Activated CD8-positive, alpha-beta memory T cell treated with anti-CD3 and anti-CD28 coated beads, Interleukin-2, amount 10 ng/mL, durations not matched to agents 7 days and 5 days (primary cell): Measurements from ENCODE around the gene FGD5. TPM values are rescaled to one million over a fixed set of nuclear protein-coding genes. Genes with fewer than 3 reads are reported as not detected.

Source experiments
- ATAC-seq: fragments of 150-1000 bp; cut with Tn5 transposase; one replicate; pipeline ENCODE4 v1.10.0; 2021; ENCODE audit warnings: moderate library complexity
- CTCF ChIA-PET: fragments of 350-600 bp; sonication (Branson Sonifier 250); formaldehyde crosslinking; loops from one replicate; lab custom pipeline; 2021; ENCODE audit warnings: antibody characterized with exemption; lab: Charles Lee
- DNase-seq: peaks from one replicate; pipeline ENCODE4 v3.0.0-alpha.2; 2020
- H3K27ac Mint-ChIP-seq: one replicate; pipeline ENCODE4 v1.8.0; 2021; ENCODE audit warnings: mild to moderate bottlenecking, mixed read lengths
- H3K27me3 Mint-ChIP-seq: one replicate; pipeline ENCODE4 v1.8.0; 2021; ENCODE audit warnings: mixed read lengths
- H3K36me3 Mint-ChIP-seq: one replicate; pipeline ENCODE4 v1.8.0; 2021; ENCODE audit warnings: mild to moderate bottlenecking, mixed read lengths
- H3K4me1 Mint-ChIP-seq: one replicate; pipeline ENCODE4 v1.8.0; 2021; ENCODE audit warnings: mixed read lengths
- H3K4me3 Mint-ChIP-seq: one replicate; pipeline ENCODE4 v1.8.0; 2021; ENCODE audit warnings: mild to moderate bottlenecking, moderate library complexity, mixed read lengths
- H3K9me3 Mint-ChIP-seq: one replicate; pipeline ENCODE4 v1.8.0; 2022; ENCODE audit warnings: low read depth, mixed read lengths
- total RNA-seq, 2 experiments: library from RNA; stranded (reverse); gene quantifications; one replicate each; pipeline ENCODE4 v1.2.3, GENCODE V29; 2021

The FGD5 gene
- total RNA-seq, 2 experiments from 2014 or later, result not detected

GRCh38 chr3:14913926-14914778, 95.4 kb downstream of the FGD5 start:
- Mint-ChIP-seq H3K27me3 (peaks cover 15% of the 10 kb centered on the region), H3K27ac (no peak overlapping the region), H3K36me3 (no peaks in the 10 kb centered on the region), H3K4me1 (no peaks in the 10 kb centered on the region), H3K4me3 (no peak overlapping the region), H3K9me3 (no peaks in the 10 kb centered on the region)
- no peak for ATAC-seq
- no peak for DNase-seq
- CTCF ChIA-PET, result no interaction called here

DNA sequence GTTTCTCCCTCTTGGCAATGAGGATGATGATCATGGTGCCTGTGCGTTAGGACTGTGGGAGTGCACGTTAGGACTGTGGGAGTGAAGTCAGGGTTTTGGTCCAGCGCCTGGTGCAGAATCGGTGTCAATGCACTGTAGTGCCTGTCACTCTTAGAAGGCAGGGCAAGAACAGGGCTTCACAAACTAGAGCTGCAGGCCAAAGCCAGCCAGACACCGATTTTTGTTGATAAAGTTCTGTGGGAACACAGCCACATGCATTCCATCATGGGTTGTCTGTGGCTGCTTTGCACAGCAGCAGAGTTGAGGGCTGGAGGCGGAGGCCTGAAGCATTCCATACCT, 96.0 kb downstream of the FGD5 start:
- ATAC-seq (no peak), DNase-seq (no peak)
- CTCF ChIA-PET, result no interaction called here
- Mint-ChIP-seq H3K4me3 (no peak overlapping the region), H3K36me3 (no peaks in the 10 kb centered on the region), H3K27me3 (peaks cover 13% of the 10 kb centered on the region), H3K9me3 (no peaks in the 10 kb centered on the region), H3K27ac (no peak overlapping the region), H3K4me1 (no peaks in the 10 kb centered on the region)

DNA sequence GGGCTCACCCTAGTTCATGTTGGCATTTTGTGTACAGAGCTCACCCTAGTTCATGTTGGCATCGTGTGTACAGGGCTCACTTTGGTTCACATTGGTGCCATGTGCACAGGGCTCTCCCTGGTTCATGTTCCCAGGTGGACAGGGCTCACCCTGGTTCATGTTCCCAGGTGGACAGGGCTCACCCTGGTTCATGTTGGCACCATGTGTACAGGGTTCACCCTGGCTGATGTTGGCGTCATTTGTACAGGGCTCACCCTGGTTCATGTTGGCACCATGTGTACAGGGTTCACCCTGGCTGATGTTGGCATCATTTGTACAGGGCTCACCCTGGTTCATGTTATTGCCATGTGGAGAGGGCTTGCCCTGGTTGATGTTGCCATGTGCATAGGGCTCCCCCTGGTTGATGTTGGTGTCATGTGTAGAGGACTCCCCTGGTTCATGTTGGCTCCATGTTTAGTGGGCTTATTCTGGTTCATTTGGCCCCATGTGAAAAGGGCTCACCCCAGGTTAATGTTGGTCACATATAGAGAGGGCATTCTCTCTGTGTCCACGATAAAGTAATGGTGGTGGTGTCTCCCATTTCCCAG, 97.0 kb downstream of the FGD5 start:
- no peak overlapping the region for H3K27ac Mint-ChIP-seq
- no peaks in the 10 kb centered on the region for H3K36me3 Mint-ChIP-seq
- H3K4me1 Mint-ChIP-seq, result no peaks in the 10 kb centered on the region
- DNase-seq, result peak; percentile 53
- CTCF ChIA-PET, result no interaction called here
- H3K27me3 Mint-ChIP-seq, result peaks cover 6% of the 10 kb centered on the region
- no peak overlapping the region for H3K4me3 Mint-ChIP-seq
- peak; percentile 51 for ATAC-seq
- H3K9me3 Mint-ChIP-seq, result no peaks in the 10 kb centered on the region

DNA sequence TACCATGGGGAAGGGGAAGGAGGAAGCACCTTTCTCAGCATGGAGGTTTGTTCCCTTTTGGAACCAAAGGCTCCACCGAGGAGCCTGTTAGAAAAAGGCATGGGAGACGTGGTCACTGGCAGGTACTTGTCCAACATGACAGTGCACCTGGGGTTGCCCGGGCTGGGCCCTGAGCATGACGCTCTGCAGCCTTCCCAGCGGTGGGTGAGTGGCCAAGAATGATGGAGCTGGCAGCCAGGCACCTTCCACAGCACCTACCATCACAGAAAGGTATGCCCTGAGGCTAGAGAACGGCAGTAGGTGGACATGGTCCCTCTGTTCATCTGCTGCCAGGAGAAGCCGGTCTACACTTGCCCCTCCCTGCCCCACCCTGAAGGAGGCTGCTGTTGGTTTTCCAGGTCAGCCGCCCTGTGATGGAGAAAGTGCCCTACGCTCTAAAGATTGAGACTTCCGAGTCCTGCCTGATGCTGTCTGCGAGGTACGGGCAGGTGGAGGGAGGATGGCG, 99.6 kb downstream of the FGD5 start:
- peak; percentile 32 for DNase-seq
- Mint-ChIP-seq H3K9me3 (no peaks in the 10 kb centered on the region), H3K27me3 (peaks cover 4% of the 10 kb centered on the region), H3K36me3 (no peaks in the 10 kb centered on the region), H3K4me3 (no peak overlapping the region), H3K4me1 (no peaks in the 10 kb centered on the region), H3K27ac (no peak overlapping the region)
- no peak for ATAC-seq
- CTCF ChIA-PET, result interaction anchor here (3.8 kb wide), 1 partner anchor 127 kb away, joined by 37 read pairs; no protein-coding TSS in a partner anchor

- H3K27me3 Mint-ChIP-seq, result peaks cover 7% of the 10 kb centered on the region
- DNase-seq (no peak), ATAC-seq (no peak)
- CTCF ChIA-PET, result interaction anchor here (0.8 to 3.8 kb wide), 32 partner anchors 8 to 1024 kb away, joined by 3 to 37 read pairs (median 4); no protein-coding TSS in a partner anchor
- H3K4me3 Mint-ChIP-seq, result no peak overlapping the region
- no peaks in the 10 kb centered on the region for H3K4me1 Mint-ChIP-seq
- H3K9me3 Mint-ChIP-seq, result no peaks in the 10 kb centered on the region
- H3K27ac Mint-ChIP-seq, result no peak overlapping the region
- H3K36me3 Mint-ChIP-seq, result no peaks in the 10 kb centered on the region
These were observed 101.8 kb downstream of the FGD5 start for GRCh38 chr3:14920536-14920935.

DNA sequence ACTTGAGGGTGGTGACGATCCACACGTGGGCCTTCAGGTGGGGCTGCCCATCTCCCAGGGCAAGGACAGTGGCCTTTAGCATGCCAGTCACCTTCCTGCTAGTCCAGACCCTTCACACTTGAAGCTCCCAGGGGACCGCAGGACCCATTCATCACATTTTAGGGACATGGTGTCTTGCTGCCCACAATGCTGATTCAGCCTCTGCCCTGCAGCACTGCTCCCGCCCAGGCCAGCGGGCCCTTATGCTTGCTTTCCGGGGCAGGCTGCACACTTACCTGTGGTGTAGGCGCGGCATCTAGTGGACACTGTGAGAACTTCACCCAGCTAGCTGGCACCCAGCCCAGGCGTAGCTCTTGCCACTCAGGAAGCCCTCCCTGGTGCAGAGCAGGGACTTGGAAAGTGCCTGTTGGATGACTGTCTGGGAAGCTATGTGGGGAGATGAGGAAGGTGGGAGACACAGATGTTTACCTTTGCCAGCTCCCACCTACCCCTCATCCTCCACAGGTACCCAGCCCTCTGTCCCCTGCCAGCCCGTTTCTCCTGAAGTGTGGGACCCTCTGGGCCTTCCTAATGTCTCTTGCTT, 102.4 kb downstream of the FGD5 start:
- H3K4me1 Mint-ChIP-seq, result no peaks in the 10 kb centered on the region
- DNase-seq, result peak; percentile 85
- no peaks in the 10 kb centered on the region for H3K36me3 Mint-ChIP-seq
- ATAC-seq, result peak; percentile 92
- peaks cover 7% of the 10 kb centered on the region for H3K27me3 Mint-ChIP-seq
- no peaks in the 10 kb centered on the region for H3K9me3 Mint-ChIP-seq
- CTCF ChIA-PET, result interaction anchor here (0.6 to 3.8 kb wide), 44 partner anchors 9 to 1025 kb away, joined by 3 to 37 read pairs (median 4); partner anchors contain the start of genes C3orf20, CCDC174 and MRPS25
- no peak overlapping the region for H3K27ac Mint-ChIP-seq
- no peak overlapping the region for H3K4me3 Mint-ChIP-seq

GRCh38 chr3:14921811-14922705, 103.3 kb downstream of the FGD5 start:
- peaks cover 7% of the 10 kb centered on the region for H3K27me3 Mint-ChIP-seq
- no peaks in the 10 kb centered on the region for H3K36me3 Mint-ChIP-seq
- ATAC-seq (no peak), DNase-seq (no peak)
- no peaks in the 10 kb centered on the region for H3K4me1 Mint-ChIP-seq
- no peaks in the 10 kb centered on the region for H3K9me3 Mint-ChIP-seq
- CTCF ChIA-PET, result interaction anchor here (0.5 to 3.8 kb wide), 38 partner anchors 8 to 1066 kb away, joined by 3 to 37 read pairs (median 4); partner anchors contain the start of genes C3orf20, CCDC174 and MRPS25
- no peak overlapping the region for H3K4me3 Mint-ChIP-seq
- no peak overlapping the region for H3K27ac Mint-ChIP-seq

GRCh38 chr3:14922863-14923262, 104.1 kb downstream of the FGD5 start:
- Mint-ChIP-seq H3K4me1 (no peaks in the 10 kb centered on the region), H3K27ac (no peak overlapping the region), H3K4me3 (no peak overlapping the region), H3K36me3 (no peaks in the 10 kb centered on the region), H3K27me3 (peaks cover 4% of the 10 kb centered on the region), H3K9me3 (no peaks in the 10 kb centered on the region)
- CTCF ChIA-PET, result interaction anchor here (1.0 to 1.7 kb wide), 2 partner anchors 78 to 142 kb away, joined by 3 to 5 read pairs; partner anchors contain the start of gene MRPS25
- ATAC-seq (no peak), DNase-seq (no peak)

DNA sequence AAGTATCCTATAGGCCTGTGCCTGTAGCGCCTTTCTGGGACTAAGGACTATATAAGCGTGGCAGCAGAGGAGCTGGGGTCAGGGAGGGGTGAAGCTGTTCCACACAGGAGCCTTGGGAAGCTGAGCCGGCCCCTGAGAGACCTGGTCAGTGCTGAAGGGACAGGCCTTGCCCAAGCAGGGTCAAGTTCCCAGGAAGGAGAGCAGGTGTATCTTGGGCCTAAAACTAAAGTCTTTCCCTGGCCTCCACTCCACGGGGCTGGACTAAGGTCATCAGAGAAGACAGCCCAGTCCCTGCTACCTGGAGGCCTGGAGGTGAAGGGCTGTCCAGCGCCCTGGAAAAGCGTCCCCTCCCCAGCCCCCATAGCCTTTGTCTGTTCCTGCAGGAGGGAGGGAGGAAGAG, 104.7 kb downstream of the FGD5 start:
- H3K4me1 Mint-ChIP-seq, result no peaks in the 10 kb centered on the region
- H3K27ac Mint-ChIP-seq, result no peak overlapping the region
- no peak for ATAC-seq
- no peak overlapping the region for H3K4me3 Mint-ChIP-seq
- H3K27me3 Mint-ChIP-seq, result peaks cover 3% of the 10 kb centered on the region
- no peak for DNase-seq
- no peaks in the 10 kb centered on the region for H3K9me3 Mint-ChIP-seq
- CTCF ChIA-PET, result interaction anchor here (1.0 to 1.5 kb wide), 4 partner anchors 11 to 272 kb away, joined by 3 read pairs; partner anchors contain the start of gene CCDC174
- H3K36me3 Mint-ChIP-seq, result no peaks in the 10 kb centered on the region

GRCh38 chr3:14925729-14926591, 107.2 kb downstream of the FGD5 start:
- CTCF ChIA-PET, result interaction anchor here (0.6 to 2.5 kb wide), 13 partner anchors 11 to 274 kb away, joined by 3 to 11 read pairs (median 4); partner anchors contain the start of gene CCDC174
- no peak for DNase-seq
- H3K4me3 Mint-ChIP-seq, result no peak overlapping the region
- ATAC-seq, result peak; percentile 31
- no peaks in the 10 kb centered on the region for H3K4me1 Mint-ChIP-seq
- H3K36me3 Mint-ChIP-seq, result no peaks in the 10 kb centered on the region
- H3K27me3 Mint-ChIP-seq, result peaks cover 4% of the 10 kb centered on the region
- no peaks in the 10 kb centered on the region for H3K9me3 Mint-ChIP-seq
- H3K27ac Mint-ChIP-seq, result no peak overlapping the region

GRCh38 chr3:14926592-14926991, 107.8 kb downstream of the FGD5 start:
- CTCF ChIA-PET, result interaction anchor here (0.7 to 2.5 kb wide), 13 partner anchors 10 to 275 kb away, joined by 3 to 11 read pairs (median 4); partner anchors contain the start of gene CCDC174
- Mint-ChIP-seq H3K27me3 (peaks cover 5% of the 10 kb centered on the region), H3K4me3 (no peak overlapping the region), H3K9me3 (no peaks in the 10 kb centered on the region), H3K36me3 (no peaks in the 10 kb centered on the region), H3K27ac (no peak overlapping the region), H3K4me1 (no peaks in the 10 kb centered on the region)
- ATAC-seq (no peak), DNase-seq (no peak)

GRCh38 chr3:14927308-14927707, 108.5 kb downstream of the FGD5 start:
- peaks cover 5% of the 10 kb centered on the region for H3K27me3 Mint-ChIP-seq
- no peak for ATAC-seq
- no peaks in the 10 kb centered on the region for H3K9me3 Mint-ChIP-seq

More at GRCh38 chr3:14927308-14927707, 108.5 kb downstream of the FGD5 start:
- Mint-ChIP-seq H3K36me3 (no peaks in the 10 kb centered on the region), H3K4me3 (no peak overlapping the region), H3K27ac (no peak overlapping the region), H3K4me1 (no peaks in the 10 kb centered on the region)
- CTCF ChIA-PET, result interaction anchor here (0.7 to 2.5 kb wide), 7 partner anchors 19 to 276 kb away, joined by 3 to 11 read pairs (median 4); partner anchors contain the start of gene CCDC174
- DNase-seq, result no peak
